Measurements from ENCODE around the gene ST3GAL5.
"Not testable (repeated sequence)": the region's sequence is repeated elsewhere in the genome, so short reads cannot be mapped to it uniquely, and the experiment has no call there.

Gene ST3GAL5

DNA sequence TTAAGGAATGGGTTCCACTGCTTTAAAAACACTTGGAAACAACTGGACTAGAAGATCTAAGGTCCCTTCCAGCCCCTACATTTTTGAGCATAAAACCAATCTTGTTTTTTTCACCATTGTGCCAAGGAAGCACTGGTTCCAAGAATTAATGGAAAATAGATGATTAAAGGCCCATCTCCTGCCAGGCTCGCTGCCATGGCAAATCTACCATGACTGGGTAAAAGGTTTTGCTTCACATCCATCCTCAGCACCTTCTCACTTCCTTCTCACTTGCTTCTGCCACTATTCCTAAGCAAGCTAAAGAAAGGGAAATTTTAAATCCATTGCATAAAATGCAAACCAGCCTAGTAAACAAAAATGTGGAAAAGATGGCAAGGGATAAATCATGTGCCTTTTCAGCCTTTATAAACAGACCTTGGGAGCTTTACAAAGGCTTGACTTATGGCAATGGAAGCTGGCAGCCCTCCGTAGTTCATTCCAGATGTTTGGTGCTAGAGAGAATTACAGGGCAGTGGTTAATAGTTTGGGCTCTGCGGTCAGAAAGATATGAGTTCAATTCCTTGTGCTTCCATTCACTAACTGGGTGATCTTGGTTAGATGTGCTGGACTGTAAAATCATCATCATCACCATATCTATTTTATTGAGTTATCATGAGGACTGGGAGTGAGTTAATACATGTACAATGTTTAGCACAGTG lies 27.0 kb upstream of the ST3GAL5 start:
- no peak for DNase-seq

- DNase-seq = no peak
Observed at GRCh38 chr2:85914922-85915321, 26.1 kb upstream of the ST3GAL5 start.

DNA sequence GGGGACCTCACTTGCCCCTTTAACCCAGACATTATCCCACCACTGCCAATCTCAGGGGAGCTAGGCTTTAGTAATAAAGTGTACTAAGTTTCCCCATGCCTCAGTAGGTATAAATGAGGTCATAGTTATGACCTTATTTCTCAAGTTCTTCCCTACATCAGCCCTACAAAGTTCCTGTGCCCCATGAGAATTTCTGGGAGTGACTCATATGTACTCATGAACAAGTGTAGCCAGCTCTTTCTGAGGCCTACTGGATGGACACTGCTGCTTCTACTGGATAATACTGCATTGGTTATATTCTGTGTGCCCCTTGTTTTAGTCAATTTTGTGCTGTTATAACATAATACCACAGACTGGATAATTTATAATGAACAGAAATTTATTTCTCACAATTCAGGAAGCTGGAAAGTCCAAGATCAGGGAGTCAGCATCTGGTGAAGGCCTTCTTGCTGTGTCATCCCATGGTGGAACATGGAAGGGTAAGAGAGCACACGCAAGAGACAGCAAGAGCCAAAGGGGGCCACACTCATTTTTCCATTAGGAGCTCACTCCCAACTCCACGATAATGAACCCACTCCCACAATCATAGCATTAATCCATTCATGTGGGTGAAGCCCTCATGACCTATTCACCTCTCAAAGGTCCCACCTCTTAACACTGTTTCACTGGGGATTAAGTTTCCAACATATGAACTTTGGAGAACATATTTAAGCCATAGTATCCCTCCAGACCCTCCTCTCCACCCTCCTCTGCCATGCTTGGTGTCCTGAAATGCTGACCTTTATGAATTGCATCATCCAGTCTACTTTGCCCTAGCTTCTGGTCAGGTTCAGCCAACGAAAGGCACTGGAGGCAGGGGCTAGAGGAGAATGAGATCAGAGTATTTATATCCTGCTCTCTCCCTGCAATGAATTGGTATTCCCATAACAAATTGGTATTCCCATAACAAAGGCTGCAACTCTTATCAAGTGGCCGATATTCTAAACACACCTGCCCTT lies 25.4 kb upstream of the ST3GAL5 start:
- DNase-seq = no peak

- peak; percentile 24 for DNase-seq
Observed at GRCh38 chr2:85911814-85912692, 23.3 kb upstream of the ST3GAL5 start.

GRCh38 chr2:85911097-85911496 lies 22.3 kb upstream of the ST3GAL5 start:
- no peak for DNase-seq

DNA sequence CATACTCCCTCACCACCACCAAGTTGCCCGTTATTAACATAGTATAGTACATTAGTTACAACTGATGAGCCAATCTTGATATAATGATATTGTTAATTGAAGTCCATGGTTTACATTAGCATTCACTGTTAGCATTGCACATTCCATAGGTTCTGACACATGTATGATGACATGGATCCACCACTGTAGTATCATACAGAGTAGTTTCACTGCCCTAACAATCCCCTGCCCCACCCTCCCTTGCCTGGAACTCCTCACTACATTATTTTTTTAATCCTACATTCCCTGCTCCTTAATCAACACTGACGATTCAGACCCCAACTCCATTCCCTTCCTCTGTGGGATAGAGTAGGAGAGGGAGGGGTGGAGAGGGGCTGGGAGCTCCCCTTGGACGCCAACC lies 20.2 kb upstream of the ST3GAL5 start:
- DNase-seq = no peak

GRCh38 chr2:85908506-85908905 lies 19.7 kb upstream of the ST3GAL5 start:
- no peak for DNase-seq

- no peak for DNase-seq
Observed at GRCh38 chr2:85907671-85908157, 18.9 kb upstream of the ST3GAL5 start.

DNA sequence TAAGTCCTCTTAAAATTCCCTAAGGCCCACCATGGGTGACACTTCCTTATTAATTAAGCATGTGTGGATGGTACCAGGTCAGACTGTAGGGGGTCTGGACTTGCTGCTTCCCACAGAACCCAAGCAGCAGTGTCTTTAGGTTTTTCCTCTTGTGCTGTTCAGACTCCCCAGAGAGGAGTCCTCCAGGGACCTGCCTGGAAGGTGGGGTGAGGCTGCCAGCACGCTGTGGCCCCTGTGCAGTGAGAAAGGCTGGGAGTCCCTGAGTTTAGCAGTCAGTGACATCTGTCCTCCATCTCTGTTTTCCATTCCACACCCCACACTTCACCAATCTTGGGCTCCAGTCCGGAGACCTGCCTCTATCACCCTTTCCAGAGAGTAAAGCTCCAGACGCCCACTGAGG lies 18.0 kb upstream of the ST3GAL5 start:
- no peak for DNase-seq

GRCh38 chr2:85905891-85906290 lies 17.1 kb upstream of the ST3GAL5 start:
- no peak for DNase-seq

GRCh38 chr2:85905187-85905666 lies 16.4 kb upstream of the ST3GAL5 start:
- no peak for DNase-seq

GRCh38 chr2:85903849-85904248 lies 15.1 kb upstream of the ST3GAL5 start:
- DNase-seq = no peak

- no peak for DNase-seq
Observed at GRCh38 chr2:85902496-85902895, 13.7 kb upstream of the ST3GAL5 start.

- no peak for DNase-seq
Observed at GRCh38 chr2:85901155-85901554, 12.4 kb upstream of the ST3GAL5 start.

- DNase-seq = no peak
Observed at GRCh38 chr2:85900366-85900765, 11.6 kb upstream of the ST3GAL5 start.

DNA sequence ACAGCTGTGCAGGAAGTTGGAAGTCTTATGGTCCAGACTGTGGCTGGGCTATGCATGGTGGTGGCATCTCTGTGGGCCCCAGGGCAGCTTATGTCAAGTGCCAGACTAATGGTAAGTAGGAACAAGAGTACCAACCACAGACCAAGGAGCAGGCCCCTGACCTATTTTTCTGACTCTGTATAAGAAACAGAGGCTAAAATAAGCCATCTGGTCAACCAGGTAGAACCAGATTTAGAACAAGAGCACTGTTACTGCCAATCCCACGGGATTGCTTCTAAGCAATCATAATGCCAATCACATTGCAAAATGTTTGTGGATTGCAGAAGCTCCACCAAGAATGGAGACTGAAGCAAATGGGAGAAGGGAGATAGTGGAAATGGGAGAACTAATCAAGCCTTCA lies 11.1 kb upstream of the ST3GAL5 start:
- DNase-seq = no peak

DNA sequence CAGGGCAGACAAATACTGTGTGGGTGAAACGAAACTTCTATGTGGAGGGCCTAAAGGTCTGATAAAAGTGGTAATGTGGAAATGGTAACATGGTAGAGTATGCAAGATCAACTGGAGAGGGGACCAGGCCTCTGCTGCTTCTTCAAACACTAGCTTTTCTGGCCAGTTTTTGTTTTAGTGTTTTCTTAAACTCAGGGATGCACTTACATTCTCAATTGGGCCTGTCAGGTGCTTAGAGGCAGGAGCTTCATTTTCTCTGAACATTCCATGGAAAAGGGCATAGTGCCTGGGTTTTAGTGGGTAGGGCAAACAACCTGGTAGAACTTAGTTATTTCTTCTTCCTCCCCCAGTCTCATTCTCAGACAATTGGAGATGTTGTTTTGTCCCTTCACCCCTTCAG lies 10.5 kb upstream of the ST3GAL5 start:
- DNase-seq = no peak

- DNase-seq = no peak
Observed at GRCh38 chr2:85898881-85899280, 10.1 kb upstream of the ST3GAL5 start.

- not testable (repeated sequence) for DNase-seq
Observed at GRCh38 chr2:85894554-85895278, 5.9 kb upstream of the ST3GAL5 start.

DNA sequence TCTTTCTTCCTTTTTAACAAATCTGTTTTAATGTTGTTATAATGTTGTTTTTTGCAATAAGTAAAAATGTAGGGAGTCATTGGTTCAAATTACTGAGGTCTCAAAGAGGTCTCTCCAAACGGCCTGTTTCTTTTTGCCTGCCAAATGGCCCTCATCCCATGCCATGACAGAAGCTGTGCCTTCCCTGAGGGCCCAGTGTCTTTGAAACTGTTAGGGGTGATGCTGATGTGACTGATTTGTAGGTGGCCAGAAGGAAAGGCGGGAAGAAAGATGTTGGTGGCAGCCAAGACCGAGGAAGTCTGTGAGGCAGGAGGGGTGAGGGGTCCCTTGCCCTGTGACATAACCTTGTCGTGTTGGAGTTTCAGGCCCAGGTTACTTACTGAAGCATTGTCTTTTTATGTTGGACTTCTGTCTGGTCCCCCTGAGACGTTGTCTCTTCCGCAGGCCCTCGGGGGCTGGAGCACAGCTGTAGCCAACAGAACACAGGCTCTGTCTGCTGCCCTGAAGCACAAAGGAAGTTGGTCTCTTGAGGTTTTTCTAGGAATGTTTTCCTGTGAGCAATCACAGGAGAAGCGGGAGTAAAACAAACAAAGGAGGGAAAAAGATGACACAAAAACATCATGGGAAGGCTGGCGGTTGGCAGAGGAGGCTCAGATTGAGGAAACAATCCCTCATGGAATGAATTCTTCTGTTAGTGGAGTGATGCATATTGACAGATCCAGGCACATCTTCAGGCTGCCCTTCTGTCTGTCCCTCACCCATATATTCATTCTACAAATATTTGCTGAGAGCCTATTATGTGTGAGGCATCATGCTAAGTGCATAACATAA lies 4.9 kb upstream of the ST3GAL5 start:
- DNase-seq = no peak
